Measurements from ENCODE around the gene CCDC78. TPM values are rescaled to one million over a fixed set of nuclear protein-coding genes. Genes with fewer than 3 reads are reported as not detected.

The CCDC78 gene
- polyA plus RNA-seq, 1 donor, result 1.4 TPM

DNA sequence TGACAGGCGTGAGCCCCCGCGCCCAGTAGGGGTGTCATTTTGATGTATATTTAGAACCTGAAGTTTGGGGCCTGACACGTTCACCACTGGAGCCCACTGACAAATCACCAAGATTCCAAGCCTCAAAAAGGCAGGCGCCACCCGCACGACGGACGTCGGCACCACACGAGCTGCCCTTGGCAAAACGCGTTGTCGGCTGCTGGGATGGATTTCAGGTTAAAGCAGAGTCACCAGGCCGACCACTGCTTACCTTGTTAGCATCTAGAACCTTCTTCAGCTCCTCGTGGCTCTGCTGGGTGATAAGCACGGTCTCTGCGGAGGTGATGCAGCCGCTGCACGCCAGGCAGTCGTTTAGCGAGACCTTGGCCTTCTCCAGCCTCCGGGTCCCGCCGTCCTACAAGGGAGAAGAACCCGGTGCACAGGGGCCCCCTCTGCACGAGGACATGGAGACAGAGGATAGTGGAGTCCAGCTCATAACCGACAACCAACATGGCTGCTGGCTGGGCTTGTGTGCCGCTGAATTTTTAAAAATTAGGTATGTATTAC, 10.8 kb upstream of the CCDC78 start:
- no peak for DNase-seq

DNA sequence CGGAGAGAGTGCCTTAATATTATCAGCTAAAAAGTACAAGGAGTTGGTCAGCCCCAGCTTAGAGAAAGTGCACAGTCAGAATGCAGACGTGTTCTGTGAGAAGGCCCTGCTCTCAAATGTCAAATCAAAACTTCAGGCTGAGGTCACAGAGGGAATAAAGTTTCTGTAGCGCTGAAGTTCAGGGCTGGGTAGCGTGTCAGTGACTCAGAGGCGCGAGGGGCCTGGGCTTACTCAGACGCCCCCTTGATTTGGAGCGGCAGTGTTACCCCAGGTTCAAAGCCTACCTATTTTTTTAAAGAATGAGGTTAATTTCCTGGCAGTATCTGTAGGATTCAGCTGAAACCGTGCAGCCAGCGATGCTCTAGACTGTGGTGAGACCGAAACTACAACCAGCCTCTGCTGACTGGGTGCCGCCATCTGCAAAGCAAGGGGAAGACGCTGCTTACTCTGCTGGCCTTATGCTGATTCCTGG, 9.8 kb upstream of the CCDC78 start:
- no peak for DNase-seq

DNA sequence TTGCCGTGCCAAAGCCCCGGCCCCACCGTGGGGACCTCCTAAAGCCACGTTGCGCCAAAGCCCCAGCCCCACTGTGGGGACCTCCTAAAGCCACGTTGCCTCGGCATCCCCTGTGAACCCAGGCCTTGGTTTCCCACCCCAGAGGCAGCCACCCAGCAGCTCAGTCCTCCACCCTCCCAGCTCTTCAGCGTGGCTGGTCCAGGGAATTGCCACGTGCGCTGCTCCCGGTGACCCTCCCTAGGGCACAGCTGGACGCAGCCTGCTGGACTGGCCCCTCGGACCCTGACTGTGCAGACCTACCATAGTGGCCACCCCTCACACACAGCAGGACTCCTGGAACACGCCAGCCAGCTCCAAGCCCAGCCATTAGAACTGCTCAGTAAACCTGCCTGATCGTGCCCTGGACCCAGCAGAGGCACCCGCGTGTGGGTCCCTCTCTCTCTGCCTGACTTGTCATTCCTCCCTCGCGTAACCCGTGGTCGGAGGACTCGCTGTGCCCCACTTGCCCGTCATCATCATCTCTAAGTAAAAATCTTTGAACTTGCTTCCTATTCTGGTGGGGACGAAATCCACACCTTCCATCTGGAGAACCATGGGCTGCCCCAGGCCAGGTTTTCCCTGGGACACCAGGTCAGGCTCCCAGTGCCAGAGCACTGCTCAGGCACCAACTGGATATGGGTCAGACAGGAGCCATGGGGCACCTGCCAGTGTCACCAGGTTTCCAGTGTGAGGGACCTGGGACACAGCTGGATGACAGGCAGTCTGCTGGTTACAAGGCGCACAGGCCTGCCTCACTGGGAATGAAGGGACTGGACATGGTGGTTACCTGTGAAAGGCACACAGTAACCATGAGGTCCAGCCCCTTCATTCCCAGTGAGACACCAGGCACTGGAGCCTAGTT, 9.0 kb upstream of the CCDC78 start:
- DNase-seq, result no peak

DNA sequence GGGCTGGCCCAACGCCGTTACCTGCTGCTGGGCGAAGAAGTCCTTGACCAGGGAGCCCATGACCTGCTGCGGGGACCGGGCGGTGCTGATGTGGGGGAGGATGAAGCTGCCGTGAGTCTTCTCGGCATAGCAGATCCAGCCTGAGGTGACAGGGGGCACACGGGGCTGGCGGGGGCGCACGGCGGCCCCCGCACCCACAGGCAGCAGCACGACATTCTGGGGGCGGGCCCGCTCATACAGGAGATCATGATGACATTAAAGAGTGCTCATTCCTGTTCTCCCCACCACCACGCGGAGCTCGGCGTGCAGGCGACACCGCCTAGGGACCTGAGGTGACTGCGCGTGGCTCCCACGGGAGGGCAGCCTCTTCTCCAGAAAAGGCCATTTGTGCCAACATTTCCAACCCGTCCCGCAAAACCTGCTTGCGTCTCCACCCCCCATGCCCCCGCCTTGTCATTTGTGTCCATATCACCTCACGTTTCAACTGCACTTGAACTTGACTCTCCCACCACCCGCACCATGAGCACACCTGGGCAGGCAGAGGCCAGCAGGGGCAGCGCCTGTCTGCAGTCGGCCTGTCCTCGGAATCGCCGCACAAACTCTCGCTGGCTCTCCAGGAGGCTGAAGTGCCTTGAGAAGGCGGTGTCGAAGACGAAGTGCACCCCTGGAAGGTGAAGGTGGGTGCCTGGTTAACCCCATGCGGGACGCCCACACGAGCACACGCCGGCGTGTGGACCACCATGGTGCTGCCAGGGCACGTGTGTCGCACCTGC, 8.2 kb upstream of the CCDC78 start:
- DNase-seq, result no peak

DNA sequence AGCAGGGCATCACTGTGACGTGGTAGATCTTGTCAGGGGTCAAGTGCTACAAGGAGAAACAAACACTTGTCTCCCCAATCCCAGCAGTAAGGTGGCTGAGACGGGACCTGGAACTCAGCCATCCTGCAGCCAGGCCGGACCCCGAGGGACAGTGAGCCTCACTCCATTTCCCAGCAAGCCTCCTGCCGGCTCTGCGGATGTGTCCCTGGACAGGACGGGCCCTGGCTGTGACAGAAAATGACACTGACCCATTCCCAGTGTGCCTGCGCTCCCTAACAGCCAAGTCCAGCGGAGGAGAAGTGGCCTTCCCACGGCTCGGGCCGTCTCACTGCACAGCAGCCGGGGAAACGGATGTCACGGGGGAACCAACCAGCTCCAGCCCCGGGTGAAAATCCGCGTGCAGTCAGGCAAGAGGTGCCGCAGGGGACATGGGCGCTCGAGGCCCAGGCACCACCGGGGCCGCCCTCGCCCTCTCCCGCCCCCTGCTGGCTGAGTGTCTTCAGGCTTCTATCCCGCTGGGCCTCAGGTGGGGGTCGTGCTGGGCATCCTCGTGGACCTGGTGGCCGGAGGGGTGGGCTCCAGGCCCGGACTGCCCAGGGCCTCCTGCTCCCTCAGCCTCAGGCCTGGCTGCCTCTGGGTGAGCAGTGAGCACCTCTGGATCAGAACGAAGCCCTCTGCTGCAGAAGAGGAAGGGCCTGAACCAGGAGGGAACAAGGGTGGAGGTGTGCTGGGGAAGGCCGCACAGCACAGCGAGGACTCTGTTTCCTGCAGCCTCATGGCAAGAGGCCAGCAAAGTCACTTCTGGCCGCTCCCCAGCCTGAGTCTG, 7.4 kb upstream of the CCDC78 start:
- no peak for DNase-seq

DNA sequence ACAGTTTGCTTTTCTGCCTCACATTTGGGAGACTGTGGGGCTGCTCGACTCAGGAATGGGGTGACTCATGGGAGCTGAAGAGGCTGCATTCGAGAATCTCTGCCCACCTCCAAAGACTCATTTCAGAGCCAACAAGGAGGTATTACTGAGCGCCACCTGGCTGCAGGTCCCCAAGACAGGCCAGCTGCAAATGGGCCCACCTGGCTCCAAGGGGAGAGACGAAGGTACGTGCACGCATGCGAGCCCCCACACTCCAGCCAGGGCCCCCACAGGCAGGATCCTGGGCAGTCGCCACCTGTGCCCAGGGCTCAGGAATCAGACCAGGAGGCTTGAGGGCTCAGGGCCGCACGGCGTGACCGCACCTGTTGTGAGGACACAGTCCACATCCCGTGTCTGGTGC, 6.7 kb upstream of the CCDC78 start:
- DNase-seq, result no peak

DNA sequence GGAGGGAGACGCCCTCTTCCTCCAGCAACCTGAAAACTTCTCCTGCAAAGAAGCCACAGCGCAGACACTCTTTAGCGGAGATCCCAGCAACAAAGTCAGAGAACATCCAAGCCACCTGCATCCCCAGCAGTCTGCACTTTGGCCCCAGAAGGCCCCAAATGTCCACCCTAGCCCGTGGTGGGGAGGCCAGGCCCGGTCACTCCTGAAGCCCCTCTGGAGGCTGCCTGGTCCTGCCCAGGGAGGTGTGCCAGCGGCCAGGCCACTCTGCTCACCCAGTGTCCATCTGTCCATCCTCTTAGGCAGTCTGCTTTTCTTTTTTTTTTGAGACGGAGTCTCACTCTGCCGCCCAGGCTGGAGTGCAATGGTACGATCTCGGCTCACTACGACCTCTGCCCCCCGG, 6.1 kb upstream of the CCDC78 start:
- DNase-seq, result no peak

DNA sequence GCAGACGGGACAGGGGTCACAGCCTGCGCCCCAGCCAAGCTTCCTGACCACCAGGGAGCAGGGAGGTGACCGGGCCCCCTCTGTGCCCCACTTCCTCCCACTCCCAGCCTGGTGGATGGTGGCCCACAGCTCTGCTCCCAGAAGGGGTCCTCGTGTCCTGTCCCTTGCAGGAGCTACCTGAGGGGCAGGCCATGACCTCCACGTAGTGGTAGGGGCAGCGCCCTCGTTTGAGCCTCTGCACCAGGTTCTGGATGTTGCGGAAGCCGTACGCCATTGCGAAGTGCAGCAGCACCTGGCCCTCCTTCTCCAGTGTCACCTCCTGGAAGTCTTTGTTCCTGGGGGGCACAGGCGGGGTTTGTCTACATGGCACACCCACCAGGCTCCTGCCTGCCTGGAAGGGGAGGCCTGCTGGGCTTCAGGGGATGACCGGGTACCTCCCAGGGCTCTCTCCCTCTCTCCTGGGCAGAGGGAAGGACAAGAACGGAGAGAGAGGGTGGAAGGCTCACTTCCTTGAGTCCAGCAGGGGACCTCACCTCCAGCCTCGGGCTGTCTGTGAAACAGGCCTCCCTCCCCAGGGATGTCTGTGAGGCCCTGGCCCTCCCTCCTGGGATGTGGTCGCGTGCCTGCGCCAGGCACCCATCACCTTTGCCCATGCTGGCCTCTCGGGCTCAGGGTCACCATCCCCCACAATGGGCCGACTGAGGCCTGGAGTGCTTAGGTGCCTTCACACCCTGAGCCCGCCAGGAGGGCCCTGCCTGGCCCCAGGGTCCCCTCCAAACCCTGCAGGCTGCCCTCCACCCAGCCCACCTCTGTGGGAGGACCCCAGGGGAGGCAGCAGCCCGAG, 4.6 kb upstream of the CCDC78 start:
- no peak for DNase-seq

DNA sequence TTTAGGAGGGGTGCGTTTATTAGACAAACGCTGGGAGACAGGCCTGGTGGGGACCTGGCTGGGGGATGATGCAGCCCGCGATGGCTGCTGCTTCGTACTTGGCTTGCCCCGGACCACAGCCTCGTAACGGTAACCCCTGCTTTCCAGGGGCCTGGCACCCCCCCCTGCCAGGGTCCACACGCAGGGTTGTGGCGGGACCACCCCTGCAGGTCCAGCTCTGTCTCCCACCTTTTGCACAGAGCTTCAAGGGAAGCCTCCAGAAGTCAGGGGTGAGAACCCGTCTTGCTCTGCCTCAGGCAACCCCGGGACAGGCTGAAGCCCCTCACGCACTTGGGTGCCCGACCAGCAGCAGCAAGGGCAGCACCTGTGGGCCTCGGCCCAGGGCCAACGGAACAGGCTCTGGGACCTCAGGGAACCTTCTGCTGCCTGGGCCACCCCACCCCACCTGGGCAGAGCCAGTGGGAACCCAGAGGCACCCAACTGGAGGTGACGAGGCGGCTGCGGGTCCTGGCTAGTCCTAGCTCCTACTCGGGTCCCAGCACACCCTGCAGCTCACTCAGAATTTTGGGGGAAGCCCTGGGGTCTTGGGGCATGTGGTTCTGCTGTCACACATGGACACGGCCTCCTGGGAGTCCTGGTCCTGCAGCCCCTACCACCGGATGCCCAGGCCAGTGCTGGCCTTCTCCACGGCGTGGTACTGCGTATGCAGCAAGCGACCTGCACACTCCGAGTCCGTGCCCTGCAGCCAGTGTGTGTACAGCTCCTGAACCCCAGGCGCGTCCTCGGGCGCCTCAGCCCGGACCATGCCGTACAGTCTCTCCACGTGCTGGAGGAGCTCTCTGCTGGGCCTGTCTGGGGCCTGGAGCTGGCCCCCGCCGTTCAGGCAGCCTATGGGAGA, 3.8 kb upstream of the CCDC78 start:
- no peak for DNase-seq

DNA sequence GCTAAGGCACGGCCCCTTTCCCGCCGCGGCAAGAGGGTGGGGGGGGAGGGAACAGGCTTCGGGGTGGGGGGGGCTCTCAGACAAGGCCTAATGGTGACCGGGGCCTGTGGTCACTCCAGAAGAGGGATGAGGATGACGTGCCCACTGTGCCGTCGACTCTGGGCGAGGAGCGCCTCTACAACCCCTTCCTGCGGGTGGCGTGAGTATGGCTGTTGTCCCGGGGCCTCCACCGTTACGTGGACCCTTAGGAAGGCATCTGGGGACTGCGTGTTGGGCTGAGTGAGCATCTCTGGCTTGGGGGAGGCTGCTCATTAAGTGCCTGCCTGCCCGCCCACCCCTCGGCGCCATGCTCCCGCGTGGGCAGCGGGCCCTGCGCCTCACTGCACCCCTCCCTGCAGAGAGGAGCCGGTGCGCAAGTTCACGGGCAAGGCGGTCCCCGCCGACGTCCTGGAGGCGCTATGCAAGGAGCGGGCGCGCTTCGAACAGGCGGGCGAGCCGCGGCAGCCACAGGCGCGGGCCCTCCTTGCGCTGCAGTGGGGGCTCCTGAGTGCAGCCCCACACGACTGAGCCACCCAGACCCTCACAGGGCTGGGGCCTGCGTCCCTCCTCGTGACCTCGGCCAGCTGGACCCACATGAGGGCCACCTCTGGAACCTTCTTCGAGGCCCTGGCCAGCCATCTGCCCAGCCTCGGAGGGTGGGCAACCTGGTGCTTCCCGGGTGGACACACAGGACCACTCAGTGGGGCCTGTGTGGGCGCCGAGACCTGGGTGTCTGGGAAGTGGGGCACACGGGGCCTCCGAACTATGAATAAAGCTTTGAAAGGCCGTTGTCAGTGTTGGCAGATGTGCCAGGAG, 2.9 kb upstream of the CCDC78 start:
- no peak for DNase-seq

DNA sequence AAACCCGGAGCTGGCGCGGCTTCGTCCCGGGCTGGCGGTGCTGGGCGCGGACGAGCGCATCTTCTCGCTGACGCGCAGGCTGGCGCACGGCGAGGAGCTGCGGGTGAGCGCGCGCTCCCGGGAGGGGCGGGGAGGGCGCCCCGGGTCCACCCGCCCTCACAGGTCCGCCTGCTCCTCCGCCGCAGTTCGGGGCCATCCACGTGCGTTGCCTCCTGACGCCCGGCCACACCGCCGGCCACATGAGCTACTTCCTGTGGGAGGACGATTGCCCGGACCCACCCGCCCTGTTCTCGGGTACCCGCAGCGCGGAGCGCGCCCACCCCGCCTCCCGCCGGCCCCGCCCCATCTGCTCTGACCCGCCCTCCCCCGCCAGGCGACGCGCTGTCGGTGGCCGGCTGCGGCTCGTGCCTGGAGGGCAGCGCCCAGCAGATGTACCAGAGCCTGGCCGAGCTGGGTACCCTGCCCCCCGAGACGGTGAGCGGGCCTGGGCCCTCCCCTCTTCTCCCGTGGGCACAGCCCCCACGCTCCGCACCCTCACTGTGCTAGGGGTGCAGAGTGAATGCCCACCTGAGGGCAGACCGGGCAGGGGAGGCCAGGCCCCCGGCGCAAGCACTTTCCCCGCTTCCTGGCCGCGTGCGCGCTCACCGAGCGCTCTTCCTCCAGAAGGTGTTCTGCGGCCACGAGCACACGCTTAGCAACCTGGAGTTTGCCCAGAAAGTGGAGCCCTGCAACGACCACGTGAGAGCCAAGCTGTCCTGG, 2.1 kb upstream of the CCDC78 start:
- DNase-seq, result no peak

DNA sequence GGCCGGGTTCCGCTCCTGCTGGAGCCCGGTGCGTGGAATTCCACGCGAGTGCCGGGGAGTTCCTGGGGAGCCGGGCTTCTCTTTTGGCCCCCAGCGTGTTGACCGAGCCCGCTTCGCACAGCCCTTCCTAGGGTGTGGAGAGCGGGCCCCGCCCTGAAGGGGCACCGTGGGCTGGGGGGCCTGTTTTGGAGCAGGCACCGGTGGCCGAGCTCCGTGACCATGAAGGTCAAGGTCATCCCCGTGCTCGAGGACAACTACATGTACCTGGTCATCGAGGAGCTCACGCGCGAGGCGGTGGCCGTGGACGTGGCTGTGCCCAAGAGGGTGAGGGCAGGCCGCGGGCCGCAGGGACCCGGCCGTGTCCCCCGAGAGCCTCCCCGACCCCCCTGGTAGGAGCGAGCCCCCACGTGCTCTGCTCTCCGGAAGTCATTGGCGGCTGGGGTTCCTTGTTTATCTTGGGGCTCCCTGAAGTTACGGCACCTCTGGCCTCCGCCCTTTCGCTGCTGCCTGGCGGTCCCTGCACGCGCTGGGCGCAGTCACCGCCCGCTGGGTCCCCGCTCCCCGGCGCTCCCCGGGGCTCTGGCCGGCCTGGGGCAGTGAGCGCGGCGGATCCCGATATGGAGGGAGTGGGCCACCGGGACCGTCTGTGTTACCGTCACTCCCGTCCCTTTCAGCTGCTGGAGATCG, 1.2 kb upstream of the CCDC78 start:
- DNase-seq, result no peak

DNA sequence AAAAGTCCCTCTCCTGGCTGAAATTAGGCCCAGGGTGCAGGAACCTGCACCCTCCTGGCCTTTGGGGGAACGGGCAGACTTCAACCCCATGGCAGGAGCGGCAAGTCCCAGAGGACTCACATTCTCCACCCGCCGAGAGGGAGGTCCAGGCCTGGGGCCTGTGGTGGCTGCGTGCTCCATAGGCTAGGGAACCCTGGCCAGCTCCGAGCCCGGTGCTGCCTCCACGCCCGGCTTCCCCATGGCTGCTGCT, 130 bp downstream of the CCDC78 start:
- DNase-seq, result no peak

DNA sequence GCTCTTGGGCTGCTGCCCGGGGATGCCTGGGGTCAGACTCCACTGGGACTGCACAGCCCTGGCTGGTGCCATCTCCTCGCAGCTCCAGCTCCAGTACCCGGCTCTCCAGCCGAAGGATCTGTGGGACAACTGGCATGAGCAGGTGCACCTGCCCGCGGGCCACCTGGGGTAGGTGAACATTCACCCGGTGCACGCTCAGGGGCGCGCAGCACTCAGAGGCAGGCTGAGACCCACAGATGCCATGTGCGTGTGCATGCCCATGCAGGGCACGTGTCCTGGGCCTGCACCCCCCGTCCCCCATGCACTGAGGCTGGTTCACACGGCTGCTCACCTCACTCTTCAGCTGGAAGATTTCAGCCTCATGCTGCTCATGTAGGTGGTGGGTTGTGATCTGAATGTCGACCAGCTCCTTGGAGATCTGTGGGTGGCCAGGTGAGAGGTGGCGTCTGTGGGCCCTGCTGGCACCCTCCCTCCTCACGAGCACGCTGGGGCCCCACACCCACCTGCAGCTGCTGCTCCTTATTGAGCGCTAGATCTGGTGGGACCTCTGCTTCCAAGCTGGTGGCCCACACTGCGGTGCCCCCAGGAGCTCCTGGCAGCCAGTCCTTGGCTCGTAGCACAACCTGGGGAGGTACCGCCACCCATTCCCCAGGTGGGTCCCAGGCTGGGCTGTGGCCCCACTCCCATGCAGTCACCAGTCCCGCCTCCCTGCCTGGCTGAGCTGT, 618 bp downstream of the CCDC78 start:
- DNase-seq, result no peak

DNA sequence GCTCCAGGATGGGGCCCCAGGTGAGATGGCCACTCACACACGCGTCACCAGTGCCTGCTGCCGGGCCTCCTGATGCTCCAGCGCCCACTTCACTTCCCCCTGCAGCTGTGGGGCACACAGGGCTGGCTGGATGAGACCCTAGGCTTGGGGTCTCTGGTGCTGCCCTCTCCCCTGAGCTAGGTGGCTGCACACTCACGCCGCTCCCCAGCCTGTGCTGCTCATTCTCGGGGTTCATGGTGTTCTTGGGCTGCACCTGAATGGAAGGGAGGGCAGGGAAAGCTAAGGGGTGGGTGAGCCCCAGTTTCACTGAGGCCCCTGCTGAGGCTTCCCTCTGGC, 1.2 kb downstream of the CCDC78 start:
- DNase-seq, result no peak

DNA sequence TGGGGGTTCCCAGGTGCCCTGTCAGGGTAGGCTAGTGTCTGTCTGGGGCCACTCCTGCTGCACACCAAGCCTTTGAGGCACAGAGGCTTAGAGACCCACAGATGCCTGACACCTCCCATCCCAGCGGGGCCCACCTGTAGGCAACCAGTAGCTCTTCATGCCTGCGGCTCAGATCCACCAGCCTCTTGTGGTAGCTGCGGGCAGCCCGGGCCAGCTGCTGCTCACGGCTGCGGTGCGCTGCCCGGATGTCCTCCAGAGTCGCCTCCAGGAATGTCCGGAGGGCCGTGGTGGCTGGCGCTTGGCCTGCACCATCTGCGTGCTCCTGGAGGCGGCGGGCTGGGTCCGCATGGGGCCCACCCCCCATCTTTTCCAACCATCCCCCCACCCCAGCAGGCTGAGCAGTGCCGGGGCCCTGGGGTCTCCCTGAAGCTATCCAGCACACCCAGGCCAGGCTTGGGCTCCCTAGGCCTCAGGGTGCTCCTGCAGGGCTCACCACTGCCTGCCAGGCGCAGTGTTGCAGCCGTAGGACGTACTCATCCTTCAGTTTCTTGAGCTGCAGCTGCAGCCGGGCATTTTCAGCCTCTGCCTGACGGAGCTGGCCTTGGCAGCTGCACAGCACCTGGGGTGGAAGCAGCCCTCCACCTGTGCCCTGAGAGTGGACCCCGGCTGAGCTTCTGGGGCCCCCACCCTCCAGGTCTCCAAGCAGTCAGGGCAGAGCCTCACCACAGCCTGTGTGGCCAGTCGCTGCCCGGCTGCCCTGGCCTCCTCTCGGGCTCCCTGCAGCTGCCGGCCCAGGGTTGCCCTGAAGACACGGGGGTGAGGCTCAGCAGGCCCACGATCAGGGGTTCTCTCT, 1.8 kb downstream of the CCDC78 start:
- no peak for DNase-seq

DNA sequence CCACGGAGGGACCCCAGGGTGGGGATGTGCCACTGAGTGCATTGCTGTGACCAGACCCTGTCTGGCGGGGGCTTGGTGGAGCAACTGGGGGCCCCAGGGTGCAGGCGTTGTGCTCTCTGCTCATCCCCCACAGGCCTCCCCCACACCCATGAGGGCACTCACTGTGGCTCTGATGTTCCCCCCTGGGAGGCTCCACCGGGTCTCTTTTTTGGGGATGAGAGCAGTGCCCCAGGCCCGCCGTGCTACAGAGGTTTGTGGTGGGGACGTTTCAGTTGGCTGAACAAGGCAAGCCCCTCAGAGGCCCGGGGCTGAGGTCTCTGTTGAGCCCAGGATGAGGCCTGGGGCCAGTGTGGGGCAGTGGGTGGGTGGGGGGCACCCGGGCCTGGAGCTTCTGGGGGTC, 2.5 kb downstream of the CCDC78 start:
- DNase-seq, result no peak

Data from hindlimb muscle (tissue), 1 donor.